ENCODE results near the gene TPM2. TPM values are rescaled to one million over a fixed set of nuclear protein-coding genes. Genes with fewer than 3 reads are reported as not detected.
A peak's percentile ranks its signal among the peaks of the same experiment; 100 is the strongest.

Gene TPM2
- total and polyA plus RNA-seq, 2 donors (not counting 1 experiment from before 2014, with no cell fraction given), result 2.4 to 6.3 TPM

DNA sequence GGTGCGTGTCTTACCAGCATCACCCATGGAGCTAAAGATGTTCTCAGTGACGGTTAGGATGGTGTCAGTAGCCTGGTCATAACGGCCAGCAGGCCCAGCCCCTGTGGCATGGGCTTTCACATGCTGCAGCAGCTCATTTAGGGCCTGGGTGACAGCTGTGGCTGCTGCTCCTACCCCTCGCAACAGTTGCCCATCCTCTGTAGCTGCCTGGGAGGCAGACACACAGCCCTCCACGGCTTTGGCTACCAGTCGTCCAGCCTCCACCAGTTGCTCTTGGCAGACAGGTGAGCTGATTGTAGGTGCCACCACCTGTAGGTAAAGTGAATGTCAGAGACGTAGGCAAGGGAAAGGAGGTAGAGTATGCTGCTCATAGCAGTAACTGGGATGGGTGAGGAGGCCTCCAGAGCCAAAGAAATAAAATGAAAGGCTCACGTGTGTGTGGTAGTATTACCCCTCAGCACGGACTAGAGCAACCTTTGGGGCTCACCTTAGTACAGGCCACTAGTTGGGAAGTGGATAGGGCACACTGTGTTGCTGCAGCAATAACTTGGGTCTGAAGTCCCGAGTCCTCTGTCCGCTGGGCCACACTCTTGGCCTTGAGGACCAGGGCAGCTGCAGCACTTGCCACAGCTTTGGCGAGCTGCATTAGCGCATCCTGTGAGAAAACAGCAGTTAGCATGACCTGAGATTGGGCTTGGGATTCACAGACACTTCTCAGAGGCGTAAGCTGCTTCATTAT, 27.6 kb upstream of the TPM2 start:
- no peak for DNase-seq
- Mint-ChIP-seq H3K27me3 (no peaks in the 10 kb centered on the region), H3K4me3 (no peak overlapping the region), H3K4me1 (peaks cover 26% of the 10 kb centered on the region), H3K9me3 (ENCODE audit: insufficient read depth) (no peaks in the 10 kb centered on the region), H3K27ac (peak overlapping the region; percentile 53)
- TF ChIP-seq CTCF (IDR thresholded peaks at IDR 0.05), result no peak
- Histone ChIP-seq H4K20me1 (ENCODE audit: control insufficient read depth, insufficient read depth, low read length, poor library complexity, severe bottlenecking) (peaks cover 36% of the 10 kb centered on the region), H3K36me3 (replicated peaks in 1 of 2; ENCODE audit: control extremely low read depth in 1 of 2, control insufficient read depth in 1 of 2, extremely low read depth in 1 of 2, insufficient read depth in 2 of 2, low read length in 1 of 2) (peaks cover 15 to 96% of the 10 kb centered on the region in 2 experiments), H3K27me3 (replicated peaks in 1 of 4; ENCODE audit: control extremely low read depth in 1 of 4, control insufficient read depth in 3 of 4, insufficient read depth in 4 of 4, low read length in 3 of 4) (no peaks in the 10 kb centered on the region), H3K79me2 (ENCODE audit: control insufficient read depth, insufficient read depth, low read length) (peaks cover 33% of the 10 kb centered on the region), H3K4me2 (replicated peaks; ENCODE audit: low read depth, low read length, poor library complexity, severe bottlenecking) (no peak overlapping the region), H2AFZ (ENCODE audit: insufficient read depth, low read depth, low read length, poor library complexity, severe bottlenecking) (no peak overlapping the region), H3K9ac (ENCODE audit: low read length) (no peak overlapping the region), H3K4me3 (ENCODE audit: control extremely low read depth in 1 of 5, extremely low read depth in 1 of 5, insufficient read depth in 1 of 5, low read depth in 2 of 5, low read length in 4 of 5) (no peak overlapping the region), H3K4me1 (ENCODE audit: control insufficient read depth in 2 of 2, insufficient read depth in 2 of 2, low read length in 2 of 2) (peaks cover 16 to 24% of the 10 kb centered on the region in 2 donors), H3K27ac (ENCODE audit: low read length in 2 of 2) (no peak overlapping the region), H3K9me3 (ENCODE audit: control extremely low read depth in 1 of 3, control insufficient read depth in 2 of 3, insufficient read depth in 1 of 3, low read length in 2 of 3) (no peaks in the 10 kb centered on the region)
- 98% methylated on average over 13 of the region's 14 CpGs for WGBS (ENCODE audit: insufficient coverage)
- no peak for ATAC-seq (ENCODE audit: low read depth)
- POLR2A ChIA-PET, result interaction anchor here (3.5 kb wide), 1 partner anchor 14 kb away, joined by 21 read pairs; the partner anchor contains the start of genes CREB3 and TLN1
- CTCF ChIA-PET, result interaction anchor here (1.1 to 20.4 kb wide), 11 partner anchors 14 to 109 kb away, joined by 3 to 195 read pairs (median 4); partner anchors contain the start of genes CCDC107, RMRP and TPM2
- intact Hi-C loops (cut with micrococcal nuclease), result no loop called here

DNA sequence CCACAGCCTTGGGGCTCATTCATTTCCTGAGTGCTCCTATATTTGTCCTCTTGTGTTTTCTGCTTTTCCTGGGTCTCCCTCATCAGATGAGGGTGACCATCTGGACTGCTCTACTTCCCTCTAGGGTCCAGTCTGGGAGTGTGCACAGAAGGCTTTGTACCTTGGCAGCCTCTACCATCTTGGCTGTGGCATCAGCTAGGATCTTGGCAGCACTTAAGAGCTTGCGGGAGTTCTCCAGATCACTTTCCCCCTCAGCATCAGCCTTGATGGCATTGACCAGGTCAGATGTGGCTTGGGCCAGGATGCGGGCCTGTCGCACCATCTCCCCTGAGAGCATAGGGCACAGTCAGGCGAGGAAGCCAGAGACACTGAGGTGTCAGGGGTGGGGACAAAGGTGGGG, 26.5 kb upstream of the TPM2 start:
- H3K27me3 Mint-ChIP-seq, result no peaks in the 10 kb centered on the region
- H3K9me3 Mint-ChIP-seq (ENCODE audit: insufficient read depth), result no peaks in the 10 kb centered on the region
- Histone ChIP-seq H3K9me3 (ENCODE audit: control extremely low read depth in 1 of 3, control insufficient read depth in 2 of 3, insufficient read depth in 1 of 3, low read length in 2 of 3) (no peaks in the 10 kb centered on the region), H3K27ac (ENCODE audit: low read length in 2 of 2) (no peak overlapping the region), H2AFZ (ENCODE audit: insufficient read depth, low read depth, low read length, poor library complexity, severe bottlenecking) (no peak overlapping the region), H3K9ac (ENCODE audit: low read length) (no peak overlapping the region), H3K36me3 (replicated peaks in 1 of 2; ENCODE audit: control extremely low read depth in 1 of 2, control insufficient read depth in 1 of 2, extremely low read depth in 1 of 2, insufficient read depth in 2 of 2, low read length in 1 of 2) (peaks cover 8 to 96% of the 10 kb centered on the region in 2 experiments), H3K27me3 (replicated peaks in 1 of 4; ENCODE audit: control extremely low read depth in 1 of 4, control insufficient read depth in 3 of 4, insufficient read depth in 4 of 4, low read length in 3 of 4) (no peaks in the 10 kb centered on the region), H3K4me2 (replicated peaks; ENCODE audit: low read depth, low read length, poor library complexity, severe bottlenecking) (no peak overlapping the region), H3K4me3 (ENCODE audit: control extremely low read depth in 1 of 5, extremely low read depth in 1 of 5, insufficient read depth in 1 of 5, low read depth in 2 of 5, low read length in 4 of 5) (no peak overlapping the region), H3K79me2 (ENCODE audit: control insufficient read depth, insufficient read depth, low read length) (peaks cover 40% of the 10 kb centered on the region), H3K4me1 (ENCODE audit: control insufficient read depth in 2 of 2, insufficient read depth in 2 of 2, low read length in 2 of 2) (peaks cover 16 to 24% of the 10 kb centered on the region in 2 donors), H4K20me1 (ENCODE audit: control insufficient read depth, insufficient read depth, low read length, poor library complexity, severe bottlenecking) (peaks cover 36% of the 10 kb centered on the region)
- no peak for TF ChIP-seq CTCF (IDR thresholded peaks at IDR 0.05)
- TF ChIP-seq EZH2 (IDR thresholded peaks at IDR 0.05; ENCODE audit: borderline replicate concordance, insufficient read depth, low read depth, low read length, poor library complexity, severe bottlenecking), result no peak
- peaks cover 26% of the 10 kb centered on the region for H3K4me1 Mint-ChIP-seq
- ATAC-seq (ENCODE audit: low read depth) (no peak), DNase-seq (no peak)
- POLR2A ChIA-PET, result interaction anchor here (0.7 kb wide), 2 partner anchors 31 to 40 kb away, joined by 5 to 6 read pairs; no protein-coding TSS in a partner anchor
- CTCF ChIA-PET, result interaction anchor here (1.3 to 20.4 kb wide), 4 partner anchors 15 to 66 kb away, joined by 3 to 195 read pairs (median 4); partner anchors contain the start of genes CCDC107, RMRP and TPM2
- WGBS (ENCODE audit: insufficient coverage), result 64% methylated on average over 3 of the region's 4 CpGs
- intact Hi-C loops (cut with micrococcal nuclease), result no loop called here
- H3K4me3 Mint-ChIP-seq, result no peak overlapping the region
- peak overlapping the region; percentile 65 for H3K27ac Mint-ChIP-seq
